ENCODE measurements around the gene NEK9. TPM values are rescaled to one million over a fixed set of nuclear protein-coding genes. Genes with fewer than 3 reads are reported as not detected.
A peak's percentile ranks its signal among the peaks of the same experiment; 100 is the strongest.

Gene NEK9
- total RNA-seq, 1 experiment from 2014 or later = 29.6 TPM

GRCh38 chr14:75175677-75176141, 48.9 kb upstream of the NEK9 start:
- Histone ChIP-seq H3K9me2 (replicated peaks; ENCODE audit: low read length) (no peaks in the 10 kb centered on the region), H3K27ac (ENCODE audit: low read length) (peak overlapping the region; percentile 71), H3F3A (ENCODE audit: low read length, unreplicated experiment) (no peaks in the 10 kb centered on the region), H3K9me3 (ENCODE audit: low read length) (no peaks in the 10 kb centered on the region), H3K27me3 (ENCODE audit: low read length) (no peaks in the 10 kb centered on the region), H3K79me2 (ENCODE audit: low read length) (peaks cover 57% of the 10 kb centered on the region), H3K4me1 (ENCODE audit: insufficient read depth, low read length) (peaks cover 9% of the 10 kb centered on the region; the same call in 1 of the 2 replicates), H3K4me3 (ENCODE audit: low read length) (peak overlapping the region; percentile 100), H3K9ac (ENCODE audit: low read length) (peak overlapping the region; percentile 97), H4K20me1 (ENCODE audit: low read length) (peaks cover 22% of the 10 kb centered on the region), H3K36me3 (ENCODE audit: low read depth, low read length) (no peaks in the 10 kb centered on the region), H3K4me2 (ENCODE audit: low read length) (peak overlapping the region; percentile 89), H2AFZ (ENCODE audit: low read length) (peak overlapping the region; percentile 78)
- no TSS peak for BruUV-seq (replicated peaks)
- CTCF ChIA-PET = no interaction called here
- intact Hi-C loops (cut with micrococcal nuclease) = loop anchor here (2.0 to 5.0 kb wide), 3 partner anchors 81 to 119 kb away; partner anchors contain the start of gene FOS
- DNase-seq (peak; percentile 36), ATAC-seq (no peak; the same call in 1 of the 2 replicates)
- TF ChIP-seq EZH2 (IDR thresholded peaks at IDR 0.05; ENCODE audit: low read length, unreplicated experiment) (no peak), EZH2phosphoT487 (IDR thresholded peaks at IDR 0.05; ENCODE audit: borderline replicate concordance, low read length) (no peak), CTCF (conservative IDR thresholded peaks at IDR 0.05; ENCODE audit: low read depth, low read length) (no peak)
- POLR2A ChIA-PET (ENCODE audit: unreplicated experiment) = interaction anchor here (0.6 kb wide), 2 partner anchors 120 to 327 kb away, joined by 5 to 21 read pairs; no protein-coding TSS in a partner anchor

- ATAC-seq = no peak
These were observed 47.2 kb upstream of the NEK9 start for GRCh38 chr14:75174066-75174465.

More at GRCh38 chr14:75174066-75174465, 47.2 kb upstream of the NEK9 start:
- Histone ChIP-seq H3K4me2 (ENCODE audit: low read length) (peak overlapping the region; percentile 89), H3K79me2 (ENCODE audit: low read length) (peaks cover 74% of the 10 kb centered on the region), H4K20me1 (ENCODE audit: low read length) (peaks cover 32% of the 10 kb centered on the region), H3K9ac (ENCODE audit: low read length) (no peak overlapping the region), H3K4me1 (ENCODE audit: insufficient read depth, low read length) (peaks cover 11% of the 10 kb centered on the region), H3K4me3 (ENCODE audit: low read length) (peak overlapping the region; percentile 100; the same call in 1 of the 2 replicates), H3K27me3 (ENCODE audit: low read length) (no peaks in the 10 kb centered on the region), H3K27ac (ENCODE audit: low read length) (no peak overlapping the region), H3K9me2 (replicated peaks; ENCODE audit: low read length) (no peaks in the 10 kb centered on the region), H2AFZ (ENCODE audit: low read length) (no peak overlapping the region), H3F3A (ENCODE audit: low read length, unreplicated experiment) (no peaks in the 10 kb centered on the region), H3K36me3 (ENCODE audit: low read depth, low read length) (no peaks in the 10 kb centered on the region), H3K9me3 (ENCODE audit: low read length) (no peaks in the 10 kb centered on the region)
- intact Hi-C loops (cut with micrococcal nuclease) = no loop called here
- ChIA-PET CTCF (no interaction called here), POLR2A (ENCODE audit: unreplicated experiment) (no interaction called here)
- TF ChIP-seq EZH2 (IDR thresholded peaks at IDR 0.05; ENCODE audit: low read length, unreplicated experiment) = no peak
- TF ChIP-seq EZH2phosphoT487 (IDR thresholded peaks at IDR 0.05; ENCODE audit: borderline replicate concordance, low read length) = no peak
- TF ChIP-seq CTCF (conservative IDR thresholded peaks at IDR 0.05; ENCODE audit: low read depth, low read length) = no peak
- no peak for DNase-seq
- BruUV-seq (replicated peaks) = no TSS peak
